Stomach smooth muscle (tissue), 2 donors: ENCODE data around the gene MVB12A.

Experiments used
- H3K27ac ChIP-seq: one replicate; pipeline ENCODE4 v1.7.0; 2013; ENCODE audit warnings: mild to moderate bottlenecking, low read length, inconsistent platforms
- H3K27me3 ChIP-seq, 2 donors: one replicate each; pipeline ENCODE4 v1.7.0; 2013; ENCODE audit warnings: low read length in 2 of 2; ENCODE audit not compliant: insufficient read depth in 2 of 2, control insufficient read depth in 1 of 2
- H3K36me3 ChIP-seq, 2 donors: one replicate each; pipeline ENCODE4 v1.7.0; 2013; ENCODE audit warnings: low read length in 2 of 2; ENCODE audit not compliant: control insufficient read depth in 2 of 2, insufficient read depth in 2 of 2
- H3K4me1 ChIP-seq: one replicate; pipeline ENCODE4 v1.7.0; 2013; ENCODE audit warnings: low read length; ENCODE audit not compliant: control insufficient read depth, insufficient read depth
- H3K4me3 ChIP-seq, 2 donors: one replicate each; pipeline ENCODE4 v1.7.0; 2013; ENCODE audit warnings: low read length in 2 of 2
- H3K9ac ChIP-seq, 2 donors: one replicate each; pipeline ENCODE4 v1.7.0; 2013; ENCODE audit warnings: low read length in 2 of 2, mild to moderate bottlenecking in 1 of 2
- H3K9me3 ChIP-seq, 2 donors: one replicate each; pipeline ENCODE4 v1.7.0; 2013; ENCODE audit warnings: low read length in 2 of 2; ENCODE audit not compliant: control insufficient read depth in 2 of 2
- donor health status: healthy.
- donor health status: Pancreatic carcinoma.

The MVB12A gene

DNA sequence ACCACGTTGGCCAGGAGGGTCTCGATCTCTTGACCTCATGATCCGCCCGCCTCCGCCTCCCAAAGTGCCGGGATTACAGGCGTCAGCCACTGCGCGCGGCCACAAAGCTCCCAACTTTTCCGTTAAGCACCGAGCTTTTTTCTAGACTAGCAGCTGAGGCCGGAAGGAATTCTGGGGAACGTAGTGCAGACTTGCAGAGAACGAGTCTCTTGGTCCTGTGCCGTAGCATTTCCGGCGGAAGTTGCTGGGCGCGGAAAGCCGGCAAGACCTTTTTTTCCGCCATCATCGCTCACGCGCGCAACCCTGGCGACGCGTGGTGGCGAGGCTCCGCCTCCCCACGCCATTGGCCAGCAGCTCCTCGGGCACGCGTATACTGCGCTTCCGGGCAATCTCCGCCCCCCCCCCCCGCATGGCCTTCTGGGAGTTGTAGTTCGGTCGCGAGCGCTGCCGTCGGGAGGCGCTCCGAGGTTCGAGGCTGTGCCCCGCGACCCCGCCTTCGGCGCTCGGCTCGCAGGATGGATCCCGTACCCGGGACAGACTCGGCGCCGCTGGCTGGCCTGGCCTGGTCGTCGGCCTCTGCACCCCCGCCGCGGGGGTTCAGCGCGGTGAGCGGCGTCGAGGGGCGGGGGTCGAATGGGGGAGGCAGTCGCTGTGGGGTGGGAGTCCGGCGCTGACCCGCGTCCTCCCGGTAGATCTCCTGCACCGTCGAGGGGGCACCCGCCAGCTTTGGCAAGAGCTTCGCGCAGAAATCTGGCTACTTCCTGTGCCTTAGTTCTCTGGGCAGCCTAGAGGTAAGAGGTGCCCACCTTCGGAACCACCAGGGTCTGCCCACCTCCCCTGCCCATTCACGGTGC is at the start of gene MVB12A:
Gene MVB12A (plus strand): TSS at position 427 of the 854 bp plus-strand sequence. CDS start 89 bp downstream, at position 516.
- H3K9me3 ChIP-seq, result no peaks in the 10 kb centered on the region
- H3K27me3 ChIP-seq, result no peaks in the 10 kb centered on the region
- peak within 1 kb of the TSS; percentile 54 to 74 for H3K9ac ChIP-seq
- peak within 1 kb of the TSS; percentile 70 for H3K27ac ChIP-seq
- peak within 1 kb of the TSS; percentile 81 to 84 for H3K4me3 ChIP-seq
- H3K4me1 ChIP-seq, result peaks cover 10% of the 10 kb centered on the region
- peaks cover 0 to 5% of the 10 kb centered on the region in 2 donors for H3K36me3 ChIP-seq

DNA sequence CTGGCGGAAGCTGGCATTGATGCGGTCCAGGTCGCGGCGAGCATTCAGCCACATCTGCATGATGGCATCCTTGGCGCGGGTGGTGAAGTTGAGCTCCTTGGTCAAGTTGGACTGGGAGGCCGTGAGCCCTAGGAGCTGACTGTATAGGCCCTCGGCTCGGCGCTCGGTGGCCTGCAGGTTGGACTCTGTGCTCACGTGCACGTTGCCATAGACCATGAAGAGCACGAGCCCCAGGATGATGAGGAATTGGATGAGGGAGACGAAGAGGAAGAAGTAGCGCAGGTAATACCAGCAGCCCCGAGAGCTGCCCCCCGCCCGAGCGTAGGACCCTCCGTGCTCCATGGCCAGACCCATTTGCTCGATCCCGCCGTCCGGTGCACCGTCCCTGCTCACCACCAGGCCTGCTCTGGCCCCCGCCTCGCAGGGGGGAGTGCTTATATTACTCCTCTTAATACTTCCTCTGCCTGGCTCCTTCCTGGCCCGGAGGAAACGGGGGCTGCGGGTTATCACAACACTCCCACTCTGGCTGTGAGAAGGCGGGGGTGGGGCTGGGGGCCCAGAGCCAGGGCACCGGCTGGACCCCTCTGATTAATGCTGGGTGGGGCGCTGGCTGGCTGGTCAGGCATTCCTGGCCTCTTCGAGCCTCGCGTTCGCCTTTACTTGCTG is 42.8 kb upstream of the MVB12A start, which contains the start of gene PLVAP:
Gene PLVAP (minus strand): TSS at position 408 of the 666 bp plus-strand sequence. CDS start 54 bp downstream, at position 354.
- Histone ChIP-seq H3K27ac (no peak within 1 kb of the TSS), H3K27me3 (peaks cover 3 to 6% of the 10 kb centered on the region in 2 donors), H3K4me1 (no peaks in the 10 kb centered on the region), H3K4me3 (peak within 1 kb of the TSS in 1 of 2 donors; percentile 47), H3K36me3 (no peaks in the 10 kb centered on the region), H3K9ac (no peak within 1 kb of the TSS), H3K9me3 (no peaks in the 10 kb centered on the region)

DNA sequence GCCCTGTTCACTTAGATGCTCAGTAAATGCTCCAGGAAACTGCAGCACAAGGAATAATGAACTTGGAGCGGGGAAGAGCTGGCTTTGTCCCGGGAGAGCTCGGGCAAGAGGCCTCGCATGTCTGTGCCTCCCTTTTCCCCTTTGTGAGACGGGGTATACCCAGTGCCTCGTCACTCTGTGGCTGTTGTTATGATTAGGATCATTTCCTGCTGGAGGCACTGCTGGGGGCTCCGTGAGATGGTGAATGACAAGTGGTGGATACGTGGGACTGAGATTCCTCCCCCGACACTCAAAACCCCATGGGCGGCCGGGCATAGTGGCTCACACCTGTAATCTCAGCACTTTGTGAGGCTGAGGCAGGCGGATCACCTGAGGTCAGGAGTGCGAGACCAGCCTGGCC is 41.6 kb upstream of the MVB12A start:
- Histone ChIP-seq H3K27me3 (peaks cover 3 to 6% of the 10 kb centered on the region in 2 donors), H3K9ac (no peak overlapping the region), H3K27ac (no peak overlapping the region), H3K4me3 (no peak overlapping the region), H3K4me1 (peaks cover 4% of the 10 kb centered on the region), H3K9me3 (no peaks in the 10 kb centered on the region), H3K36me3 (no peaks in the 10 kb centered on the region)

DNA sequence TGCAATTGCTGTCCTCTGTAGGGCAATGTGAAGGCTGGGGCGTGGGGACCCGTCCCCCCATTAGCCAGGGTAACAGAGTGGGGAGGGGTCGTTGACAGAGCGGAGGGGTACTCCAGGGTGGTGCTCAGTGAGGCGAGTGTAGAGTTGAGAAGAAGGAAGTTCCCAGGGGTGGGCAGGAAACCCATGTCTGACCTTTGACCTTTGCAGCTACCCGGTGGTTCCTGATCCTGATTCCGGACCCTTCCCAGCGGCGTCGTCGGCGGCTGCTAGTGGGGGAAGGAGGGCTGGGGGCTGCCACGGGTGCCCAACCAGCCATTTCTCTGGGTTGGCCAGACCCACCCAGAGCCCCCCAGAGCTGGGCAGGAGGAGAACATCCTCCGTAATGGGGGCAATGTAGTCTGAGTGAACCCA is 40.6 kb upstream of the MVB12A start:
- Histone ChIP-seq H3K36me3 (no peaks in the 10 kb centered on the region), H3K9me3 (no peaks in the 10 kb centered on the region), H3K4me1 (peaks cover 4% of the 10 kb centered on the region), H3K27me3 (peaks cover 3 to 6% of the 10 kb centered on the region in 2 donors), H3K27ac (no peak overlapping the region), H3K4me3 (no peak overlapping the region), H3K9ac (no peak overlapping the region)

DNA sequence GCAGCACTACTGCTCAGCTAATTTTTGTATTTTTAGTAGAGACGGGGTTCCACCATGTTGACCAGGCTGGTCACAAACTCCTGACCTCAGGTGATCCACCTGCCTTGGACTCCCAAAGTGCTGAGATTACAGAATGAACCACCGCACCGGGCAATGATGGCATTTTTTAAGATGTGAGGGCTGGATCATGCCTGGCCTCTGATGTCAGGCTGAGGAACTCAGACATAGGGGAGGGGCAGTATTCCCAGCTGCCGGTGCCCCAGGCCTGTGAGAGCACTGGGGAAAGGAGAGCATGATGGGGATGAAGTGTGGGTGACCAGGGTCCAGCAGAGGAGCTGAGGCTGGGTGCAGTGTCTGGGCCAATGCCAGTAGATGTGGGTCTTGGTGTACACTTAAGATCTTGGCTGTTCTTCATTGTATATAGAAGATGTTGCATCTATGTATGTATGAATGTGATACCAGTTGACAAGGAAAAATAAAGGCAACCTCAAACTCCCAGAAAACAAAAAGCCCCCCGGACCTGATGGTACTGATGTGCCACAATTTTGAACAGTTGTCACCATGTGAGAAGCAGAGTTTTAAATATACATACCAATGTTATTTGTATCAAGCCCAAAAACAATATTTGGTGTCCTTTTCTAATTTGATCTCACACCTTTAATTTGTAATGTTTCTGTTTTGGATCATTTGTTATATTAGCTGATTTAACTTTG is 39.3 kb upstream of the MVB12A start:
- no peak overlapping the region for H3K9ac ChIP-seq
- H3K4me1 ChIP-seq, result peaks cover 4% of the 10 kb centered on the region
- H3K9me3 ChIP-seq, result no peaks in the 10 kb centered on the region
- H3K4me3 ChIP-seq, result no peak overlapping the region
- no peak overlapping the region for H3K27ac ChIP-seq
- peaks cover 3 to 6% of the 10 kb centered on the region in 2 donors for H3K27me3 ChIP-seq
- no peaks in the 10 kb centered on the region for H3K36me3 ChIP-seq

DNA sequence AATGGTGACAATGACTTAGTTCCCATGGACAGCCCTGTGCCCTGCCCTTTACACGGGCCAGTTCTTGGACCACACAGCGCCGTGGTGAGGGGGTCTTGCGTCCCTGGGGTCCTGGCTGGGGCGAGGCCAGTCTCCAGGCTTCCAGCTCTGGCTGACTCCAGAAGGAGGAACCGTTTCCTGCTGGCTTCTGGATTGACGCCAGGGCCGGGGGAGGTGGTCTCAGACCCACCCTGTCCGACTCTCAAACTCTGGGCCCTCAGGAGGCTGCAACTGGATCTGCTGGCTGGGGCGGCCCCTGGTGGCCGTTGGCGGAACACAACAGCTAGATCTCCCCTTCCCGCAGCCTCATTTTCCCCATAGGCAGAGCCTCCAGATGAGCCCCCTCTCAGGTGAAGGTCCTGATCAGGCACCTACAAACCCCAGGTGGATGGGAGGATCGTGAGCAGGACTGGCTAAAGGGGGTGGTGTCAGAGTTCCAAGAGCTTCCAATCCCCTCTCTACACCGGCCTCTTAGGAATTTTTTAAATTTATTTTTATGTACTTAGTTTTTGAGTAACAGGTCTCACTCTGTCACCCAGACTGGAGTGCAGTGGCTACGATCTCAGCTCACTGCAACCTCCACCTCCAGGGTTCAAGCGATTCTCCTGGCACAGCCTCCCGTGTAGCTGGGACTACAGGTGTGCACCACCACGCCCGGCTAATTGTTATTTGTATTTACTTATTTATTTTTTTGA is 33.8 kb upstream of the MVB12A start:
- H3K9me3 ChIP-seq, result peaks cover 0 to 7% of the 10 kb centered on the region in 2 donors
- no peak overlapping the region for H3K4me3 ChIP-seq
- no peaks in the 10 kb centered on the region for H3K36me3 ChIP-seq
- H3K27ac ChIP-seq, result no peak overlapping the region
- peaks cover 12% of the 10 kb centered on the region for H3K4me1 ChIP-seq
- H3K27me3 ChIP-seq, result no peaks in the 10 kb centered on the region
- H3K9ac ChIP-seq, result no peak overlapping the region

DNA sequence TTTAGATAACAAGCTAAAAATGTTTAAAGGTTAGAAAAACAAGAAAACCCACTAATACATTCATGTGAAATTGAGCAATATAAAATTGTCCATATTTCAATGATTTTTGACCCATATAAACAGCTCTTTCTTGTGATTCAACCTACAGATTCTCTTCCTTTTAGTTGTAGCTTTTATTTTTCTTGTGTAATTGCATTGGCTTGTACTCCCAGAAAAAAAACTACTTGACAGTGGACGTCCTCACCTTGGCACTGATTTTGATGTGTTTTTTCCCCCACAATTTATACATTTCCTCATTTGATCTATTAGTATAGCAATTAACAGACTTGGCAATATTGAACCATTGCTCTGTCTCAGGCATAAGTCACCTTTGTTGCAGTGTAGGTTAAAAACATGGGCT is 30.6 kb upstream of the MVB12A start:
- Histone ChIP-seq H3K9me3 (peaks cover 0 to 7% of the 10 kb centered on the region in 2 donors), H3K27me3 (peaks cover 8 to 23% of the 10 kb centered on the region in 2 donors), H3K4me1 (peaks cover 15% of the 10 kb centered on the region), H3K36me3 (no peaks in the 10 kb centered on the region), H3K4me3 (no peak overlapping the region), H3K9ac (no peak overlapping the region), H3K27ac (no peak overlapping the region)

DNA sequence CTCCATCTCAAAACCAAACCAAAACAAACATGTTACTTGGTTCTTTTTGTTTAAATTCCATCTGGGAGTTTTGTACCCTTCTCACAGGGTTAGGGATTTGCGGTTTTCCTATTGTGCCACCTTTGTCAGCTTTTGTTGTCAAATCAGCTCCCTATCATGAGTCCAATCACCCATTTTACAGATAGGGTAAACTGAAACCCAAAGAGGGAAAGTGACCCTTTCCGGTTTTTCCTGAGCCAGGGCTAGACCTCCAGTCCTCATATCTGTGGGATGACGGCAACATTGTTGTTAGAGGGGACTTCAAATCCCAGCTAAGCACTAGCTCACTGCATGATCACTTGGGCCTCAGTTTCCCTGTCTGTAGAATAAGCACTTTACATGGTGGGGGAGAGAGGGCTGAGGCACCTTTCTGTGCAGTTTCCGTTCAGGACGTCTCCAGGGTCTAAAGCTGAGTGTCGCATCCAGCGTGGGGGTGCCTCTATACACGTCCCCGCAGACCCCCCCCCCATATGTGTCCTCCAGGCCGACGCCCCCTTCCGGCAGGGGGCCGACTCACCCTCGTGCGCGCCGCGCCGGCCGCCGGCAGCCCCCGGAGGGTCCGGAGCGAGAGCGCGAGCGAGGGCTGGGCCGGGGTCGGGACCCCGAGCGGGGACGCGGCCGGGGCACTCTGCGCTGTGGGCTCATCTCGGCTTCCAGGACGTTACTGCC is 29.7 kb upstream of the MVB12A start:
- H3K9me3 ChIP-seq, result peaks cover 0 to 7% of the 10 kb centered on the region in 2 donors
- H3K4me3 ChIP-seq, result peak overlapping the region; percentile 49 to 69
- peaks cover 15% of the 10 kb centered on the region for H3K4me1 ChIP-seq
- no peaks in the 10 kb centered on the region for H3K36me3 ChIP-seq
- H3K27ac ChIP-seq, result no peak overlapping the region
- H3K9ac ChIP-seq, result peak overlapping the region in 1 of 2 donors; percentile 45
- H3K27me3 ChIP-seq, result peaks cover 11 to 28% of the 10 kb centered on the region in 2 donors

DNA sequence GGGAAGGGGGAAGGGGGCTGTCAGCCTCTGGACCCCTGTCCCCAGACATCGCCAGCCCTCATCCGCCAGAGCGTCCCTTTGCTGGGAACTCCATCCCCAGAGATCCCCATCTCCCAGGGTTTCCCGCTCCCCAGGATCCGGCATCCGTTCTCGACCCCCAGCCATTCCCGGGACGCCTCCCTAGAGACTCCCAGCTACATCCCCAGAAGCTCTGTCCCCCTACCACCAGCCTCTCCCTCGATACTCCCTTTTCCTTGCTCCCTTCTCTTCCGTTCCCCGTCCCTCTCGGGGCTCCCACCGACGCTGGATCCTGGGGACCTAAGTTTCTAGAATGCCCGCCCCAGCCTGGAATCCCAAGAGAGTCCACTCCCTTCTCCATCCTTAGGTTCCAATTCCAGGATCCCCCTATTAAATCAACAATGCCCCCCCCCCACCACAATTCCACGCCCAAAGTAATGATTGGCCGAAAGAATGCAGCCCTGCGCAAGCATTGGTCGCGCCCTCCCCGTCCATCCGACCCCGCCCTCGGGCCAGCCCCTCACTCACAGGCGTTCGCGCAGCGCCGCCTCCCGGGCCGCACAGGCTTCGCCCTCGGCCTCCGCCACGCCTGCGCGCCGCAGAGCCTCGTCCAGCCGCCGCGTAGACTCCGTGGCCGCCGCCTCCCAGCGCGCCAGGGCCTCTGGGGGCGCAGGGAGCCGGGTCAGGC is 29.0 kb upstream of the MVB12A start:
- Histone ChIP-seq H3K27me3 (peaks cover 13 to 31% of the 10 kb centered on the region in 2 donors), H3K36me3 (no peaks in the 10 kb centered on the region), H3K27ac (no peak overlapping the region), H3K4me1 (peaks cover 17% of the 10 kb centered on the region), H3K9me3 (peaks cover 0 to 7% of the 10 kb centered on the region in 2 donors), H3K4me3 (peak overlapping the region; percentile 66 to 69), H3K9ac (peak overlapping the region in 1 of 2 donors; percentile 45)
